GM18508 (cell line): ENCODE data around the gene HELZ2.

Experiments used
- ATAC-seq: cut with Tn5 transposase; IDR thresholded peaks from one replicate; pipeline ENCODE4 v1.9.1; 2021; ENCODE audit warnings: moderate number of reproducible peaks; ENCODE audit not compliant: insufficient read depth, unreplicated experiment

The HELZ2 gene

GRCh38 chr20:63539441-63540370 lies 34.3 kb downstream of the HELZ2 start:
- no peak for ATAC-seq

- no peak for ATAC-seq
Measured at GRCh38 chr20:63539092-63539430, 35.0 kb downstream of the HELZ2 start.

GRCh38 chr20:63538204-63539091 lies 35.6 kb downstream of the HELZ2 start:
- no peak for ATAC-seq

- ATAC-seq: no peak
Measured at GRCh38 chr20:63537525-63538203, 36.4 kb downstream of the HELZ2 start.

- no peak for ATAC-seq
Measured at GRCh38 chr20:63536997-63537524, 37.0 kb downstream of the HELZ2 start, which contains the start of gene PTK6. PTK6 (minus strand) TSS chr20:63537376; CDS start chr20:63537314, 62 bp downstream.

- ATAC-seq: no peak
Measured at GRCh38 chr20:63536241-63536977, 37.6 kb downstream of the HELZ2 start.

- ATAC-seq: no peak
Measured at GRCh38 chr20:63534831-63535651, 39.0 kb downstream of the HELZ2 start.

GRCh38 chr20:63534427-63534830 lies 39.6 kb downstream of the HELZ2 start:
- no peak for ATAC-seq

GRCh38 chr20:63533871-63534393 lies 40.1 kb downstream of the HELZ2 start:
- ATAC-seq: no peak

- ATAC-seq: no peak
Measured at GRCh38 chr20:63533388-63533787, 40.7 kb downstream of the HELZ2 start.

- no peak for ATAC-seq
Measured at GRCh38 chr20:63532449-63532971, 41.5 kb downstream of the HELZ2 start.

- no peak for ATAC-seq
Measured at GRCh38 chr20:63531686-63532448, 42.2 kb downstream of the HELZ2 start.

- no peak for ATAC-seq
Measured at GRCh38 chr20:63530788-63531160, 43.3 kb downstream of the HELZ2 start.

- no peak for ATAC-seq
Measured at GRCh38 chr20:63529861-63530787, 43.9 kb downstream of the HELZ2 start.

GRCh38 chr20:63529180-63529860 lies 44.7 kb downstream of the HELZ2 start:
- ATAC-seq: no peak

GRCh38 chr20:63527184-63527583 lies 46.9 kb downstream of the HELZ2 start:
- ATAC-seq: no peak
